Effector CD4-positive, alpha-beta T cell (primary cell): ENCODE results near the gene MYLK.
"Not testable (repeated sequence)": the region's sequence is repeated elsewhere in the genome, so short reads cannot be mapped to it uniquely, and the experiment has no call there.

ENCODE experiments used
- DNase-seq: peaks from one replicate; pipeline ENCODE4 v3.0.0-alpha.2; 2020

The MYLK gene

GRCh38 chr3:123741041-123741511, 143.1 kb downstream of the MYLK start:
- DNase-seq, result no peak

DNA sequence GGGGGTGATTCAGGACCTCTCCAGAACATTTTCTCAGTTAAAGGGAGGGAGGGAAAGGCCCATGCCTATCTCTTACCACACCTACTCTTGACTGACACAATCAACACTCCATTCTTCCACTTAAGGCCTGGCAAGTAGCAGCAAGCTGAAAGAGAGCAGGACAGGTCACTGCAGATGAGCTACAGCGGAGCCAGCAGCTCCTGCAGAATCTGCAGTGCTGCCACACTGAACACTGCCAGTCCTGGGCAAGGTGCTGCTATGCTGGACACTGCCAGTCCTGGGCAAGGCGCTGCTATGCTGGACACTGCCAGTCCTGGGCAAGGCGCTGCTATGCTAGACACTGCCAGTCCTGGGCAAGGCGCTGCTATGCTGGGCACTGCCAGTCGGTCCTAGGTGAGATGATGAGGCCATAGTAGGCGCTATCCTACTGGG, 143.7 kb downstream of the MYLK start:
- no peak for DNase-seq

DNA sequence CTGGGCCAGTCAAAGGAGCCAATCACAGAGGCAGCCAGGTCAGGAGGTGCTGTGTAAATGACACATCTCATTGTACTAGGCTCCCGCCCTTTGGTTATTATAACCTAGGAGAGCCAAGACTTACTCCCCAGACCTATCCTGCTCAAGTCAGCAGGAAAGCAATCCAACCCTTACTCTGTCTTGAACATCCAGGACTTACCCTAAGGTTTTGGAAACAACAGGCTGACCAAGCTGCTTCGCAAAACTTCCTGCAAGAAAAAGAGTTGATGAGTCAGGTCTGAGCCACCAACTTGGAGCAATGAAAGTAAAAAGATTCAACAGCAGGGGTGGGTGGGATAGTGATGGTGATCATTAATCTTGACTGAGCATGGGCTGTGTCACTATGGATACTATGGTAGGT, 144.4 kb downstream of the MYLK start:
- DNase-seq, result no peak

- DNase-seq, result no peak
These were observed 145.0 kb downstream of the MYLK start for GRCh38 chr3:123739106-123739505.

- not testable (repeated sequence) for DNase-seq
These were observed 145.6 kb downstream of the MYLK start for GRCh38 chr3:123738522-123738921.

DNA sequence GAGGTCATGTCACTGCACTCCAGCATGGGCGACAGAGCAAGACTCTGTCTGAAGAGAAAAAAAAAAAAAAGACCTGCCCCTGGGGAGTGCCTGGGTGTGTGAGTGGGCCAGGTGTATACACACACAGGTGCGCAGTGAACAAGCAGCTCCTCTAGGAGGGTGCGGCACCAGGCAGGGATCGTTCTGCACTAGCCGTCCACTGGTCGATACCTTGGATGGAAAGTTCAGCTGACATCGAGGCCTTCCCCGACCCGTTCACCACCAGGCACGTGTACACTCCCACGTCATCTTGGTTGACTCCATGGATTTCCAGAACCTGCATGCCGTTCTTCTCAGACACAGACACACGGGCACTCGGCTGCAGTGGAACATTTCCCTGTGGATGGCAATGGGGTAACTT, 147.0 kb downstream of the MYLK start:
- DNase-seq, result no peak

- DNase-seq, result no peak
These were observed 148.7 kb downstream of the MYLK start for GRCh38 chr3:123735456-123735855.

- DNase-seq, result no peak
These were observed 149.6 kb downstream of the MYLK start for GRCh38 chr3:123734527-123734902.

DNA sequence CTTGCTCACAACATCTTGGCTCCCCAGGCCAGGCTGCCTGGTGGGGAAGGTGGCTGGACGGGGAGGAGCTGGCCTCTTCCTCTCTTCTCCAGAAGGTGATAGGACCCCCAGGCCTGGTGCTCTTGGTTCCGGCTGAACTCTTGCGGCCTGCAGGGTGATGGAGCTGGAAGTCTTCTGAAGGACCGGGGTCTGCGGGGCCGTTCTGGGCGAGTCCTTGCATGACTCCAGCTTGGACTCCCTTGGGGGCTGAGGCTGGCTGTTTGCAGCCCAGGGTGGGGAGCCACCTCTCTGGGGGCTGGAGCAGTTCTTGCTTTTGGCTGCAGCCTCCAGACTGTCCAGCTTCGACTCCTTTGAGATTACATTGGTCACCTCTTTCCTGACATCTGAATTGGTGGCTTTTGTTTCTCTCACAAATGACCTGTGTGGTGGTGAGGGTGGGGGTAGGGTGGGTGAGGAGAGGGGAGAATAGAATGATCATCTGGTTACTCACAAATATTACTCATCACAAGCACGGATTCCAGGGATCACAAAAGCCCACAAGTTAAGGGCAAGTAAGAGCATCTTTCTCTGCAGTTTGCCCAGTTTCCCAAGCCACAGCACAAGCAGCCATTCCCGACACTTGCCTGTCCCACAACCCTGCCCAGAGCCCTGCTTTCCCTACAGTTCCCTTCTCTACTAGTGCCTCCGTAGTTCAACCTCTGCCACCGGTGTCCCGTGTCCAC, 150.2 kb downstream of the MYLK start:
- no peak for DNase-seq

DNA sequence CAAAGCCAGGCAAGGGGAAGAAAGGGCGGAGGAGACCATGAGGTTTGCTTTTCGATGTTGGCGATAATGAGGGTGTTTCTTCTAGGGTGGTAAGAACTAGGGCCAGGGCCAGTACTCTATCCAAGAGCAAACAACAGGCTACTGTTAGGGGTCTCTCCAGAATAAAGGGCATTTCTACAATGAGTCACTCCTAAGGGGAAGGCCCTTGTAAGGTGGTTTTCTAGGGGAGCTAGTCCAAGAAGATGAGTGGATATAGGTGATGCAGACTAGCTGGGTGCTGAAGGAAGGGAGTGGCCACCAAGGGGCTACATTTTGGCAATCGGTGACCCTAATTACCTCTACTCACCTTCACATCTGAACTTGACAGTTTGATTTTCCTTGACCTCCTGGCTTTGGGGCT, 150.8 kb downstream of the MYLK start:
- no peak for DNase-seq

DNA sequence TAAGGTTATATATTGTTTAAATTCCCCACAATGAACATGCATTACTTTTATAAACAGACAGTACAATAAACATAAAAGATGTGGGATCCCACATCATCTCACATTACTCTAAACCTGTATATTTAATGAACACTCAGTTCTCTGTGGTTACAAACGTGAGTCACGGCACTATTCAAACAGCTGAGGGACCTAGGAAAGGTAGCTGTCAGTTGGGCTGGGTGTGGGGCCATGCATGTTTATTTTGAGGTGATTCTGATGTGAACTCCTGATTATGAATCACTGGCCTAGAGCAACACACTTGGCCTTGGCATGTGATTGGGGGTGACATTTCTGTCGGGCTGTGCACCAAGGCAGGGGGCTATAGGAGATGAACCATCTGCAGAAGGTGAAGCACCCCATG, 151.7 kb downstream of the MYLK start:
- no peak for DNase-seq

GRCh38 chr3:123730829-123731228, 153.3 kb downstream of the MYLK start:
- DNase-seq, result no peak

DNA sequence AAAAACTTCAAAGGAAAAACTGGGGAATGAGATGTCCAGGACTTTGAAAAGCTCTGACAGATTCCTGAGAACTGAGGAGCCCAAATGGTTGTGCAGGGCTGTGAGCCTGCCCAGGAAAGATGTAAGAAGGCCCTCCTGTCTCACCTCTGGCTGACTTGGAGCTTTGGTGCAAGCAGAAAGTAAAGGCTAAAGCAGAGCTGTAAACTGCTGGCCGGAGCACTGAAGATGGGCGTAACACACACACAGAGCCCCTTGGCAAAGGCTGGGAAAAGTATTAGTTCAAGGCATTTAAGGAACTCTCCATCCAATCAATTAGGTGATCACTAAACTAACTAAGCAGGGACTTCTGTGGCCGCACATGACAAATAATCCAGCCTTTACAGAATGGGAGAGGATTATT, 155.1 kb downstream of the MYLK start:
- DNase-seq, result no peak

DNA sequence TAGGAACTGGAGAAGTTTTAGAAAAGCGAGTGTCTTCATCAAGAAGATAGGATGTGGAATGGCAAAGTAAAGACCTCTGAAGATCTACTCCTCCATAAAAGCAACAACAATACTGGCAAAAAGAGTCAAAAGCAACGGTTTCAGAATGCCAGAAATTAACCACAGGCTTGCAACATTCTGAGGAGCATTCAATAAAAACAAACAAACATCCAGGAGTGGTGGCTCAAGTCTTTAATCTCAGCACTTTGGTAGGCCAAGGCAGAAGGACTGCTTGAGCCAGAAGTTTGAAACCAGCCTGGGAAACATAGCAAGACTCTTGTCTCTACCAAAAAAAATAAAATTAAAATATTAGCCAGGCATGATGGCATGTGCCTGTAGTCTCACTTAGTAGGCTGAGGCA, 156.1 kb downstream of the MYLK start:
- no peak for DNase-seq

DNA sequence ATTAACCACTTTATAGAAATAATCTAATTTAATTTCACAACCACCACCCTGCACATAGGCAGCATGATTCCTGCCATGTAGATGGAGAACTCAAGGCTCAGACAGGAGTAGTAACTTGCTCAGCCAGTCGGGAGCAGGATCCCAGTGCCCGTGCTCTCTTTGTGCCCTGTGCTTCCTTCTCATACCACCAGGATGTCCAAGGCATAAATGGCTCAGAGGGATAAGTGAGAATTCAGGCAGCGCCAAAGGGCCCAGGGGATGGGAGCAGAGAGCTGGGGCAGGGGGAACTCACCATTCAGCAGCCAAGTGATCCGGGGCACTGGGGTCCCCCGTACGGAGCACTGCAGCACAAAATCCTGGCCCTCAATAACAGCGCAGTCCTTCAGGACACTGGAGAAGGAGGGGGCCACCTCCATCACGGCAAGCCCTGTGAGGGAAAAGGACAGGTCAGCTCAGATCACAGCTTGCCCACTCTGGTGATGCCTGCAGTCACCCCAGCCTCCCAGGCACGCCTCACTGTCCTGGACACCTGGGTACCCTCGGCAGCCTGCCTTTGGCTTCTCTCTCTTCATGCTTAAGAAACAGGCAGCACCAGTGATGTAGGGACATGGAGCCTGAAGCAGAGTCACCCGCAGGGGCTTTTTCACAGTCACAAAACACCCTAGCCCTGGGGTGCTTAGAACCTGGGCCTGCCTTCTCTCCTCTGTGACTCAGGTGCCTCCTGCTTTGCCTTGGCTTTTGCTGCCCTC, 158.3 kb downstream of the MYLK start:
- DNase-seq, result no peak

DNA sequence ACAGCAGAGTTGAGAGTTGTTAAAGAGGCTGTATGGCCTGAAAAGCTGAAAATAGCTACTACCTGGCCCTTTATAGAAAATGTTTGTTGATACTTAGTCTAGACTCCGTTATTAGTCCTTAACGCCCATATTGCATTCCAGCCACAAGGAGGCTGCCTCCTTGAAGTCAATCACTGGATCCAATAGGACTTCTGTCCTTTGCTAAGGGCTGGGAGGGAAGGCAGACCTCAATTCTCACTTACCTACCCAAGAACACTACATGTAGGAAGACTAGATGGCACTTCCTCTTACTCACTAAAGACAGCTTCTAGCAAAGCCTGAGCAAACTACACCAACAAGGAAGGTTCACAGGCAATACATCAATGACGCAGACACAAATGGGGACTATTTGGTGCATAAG, 159.8 kb downstream of the MYLK start:
- no peak for DNase-seq

DNA sequence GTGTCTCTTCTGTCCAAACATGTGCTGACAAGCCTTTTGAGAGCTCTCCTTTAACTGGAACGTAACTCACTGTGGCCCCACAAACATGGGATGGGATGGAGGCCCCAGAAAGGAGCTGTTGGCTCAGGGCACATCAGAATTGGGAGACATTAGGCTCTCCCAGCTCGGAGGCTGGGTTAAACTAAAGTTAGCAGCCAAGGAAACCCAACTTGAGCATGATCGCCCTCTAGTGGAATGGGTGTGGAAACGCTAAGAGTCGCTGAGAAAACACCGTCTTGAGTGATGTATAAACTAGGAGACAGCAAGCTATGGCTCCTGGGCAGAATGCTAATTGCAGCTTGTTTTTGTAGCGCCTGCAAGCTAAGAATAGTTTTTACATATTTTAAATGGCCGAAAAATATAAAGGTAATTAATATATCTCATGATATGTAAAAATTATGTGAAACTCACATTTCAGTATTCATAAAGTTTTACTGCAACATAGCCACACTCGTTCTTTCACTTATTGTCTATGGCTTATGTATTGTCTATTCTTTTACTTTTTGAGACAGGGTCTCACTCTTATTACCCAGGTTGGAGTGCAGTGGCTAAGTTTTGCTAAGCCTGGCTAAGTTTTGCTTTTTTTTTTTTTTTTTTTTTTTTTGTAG, 160.5 kb downstream of the MYLK start:
- DNase-seq, result no peak

GRCh38 chr3:123723070-123723469, 161.1 kb downstream of the MYLK start:
- no peak for DNase-seq

DNA sequence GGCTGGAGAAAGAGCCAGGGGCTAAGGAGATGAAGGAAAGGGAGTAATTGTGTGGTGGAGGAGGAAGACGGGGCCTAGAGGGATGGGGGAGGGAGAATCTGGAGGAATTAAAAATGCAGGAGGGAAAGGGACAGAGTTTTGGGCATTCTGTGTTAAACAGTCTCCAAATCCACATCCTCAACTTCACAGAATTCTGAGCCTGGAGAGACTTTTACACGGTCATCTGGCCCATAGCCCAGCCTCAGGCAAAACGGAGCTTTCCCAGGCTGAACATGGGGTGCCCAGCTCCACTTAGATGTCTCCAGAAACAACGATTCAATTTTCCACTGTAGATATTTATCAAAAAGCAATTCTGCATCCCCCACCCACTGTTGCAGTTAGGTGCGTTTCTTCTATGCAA, 161.7 kb downstream of the MYLK start:
- DNase-seq, result no peak

- no peak for DNase-seq
These were observed 162.1 kb downstream of the MYLK start for GRCh38 chr3:123722021-123722420.

DNA sequence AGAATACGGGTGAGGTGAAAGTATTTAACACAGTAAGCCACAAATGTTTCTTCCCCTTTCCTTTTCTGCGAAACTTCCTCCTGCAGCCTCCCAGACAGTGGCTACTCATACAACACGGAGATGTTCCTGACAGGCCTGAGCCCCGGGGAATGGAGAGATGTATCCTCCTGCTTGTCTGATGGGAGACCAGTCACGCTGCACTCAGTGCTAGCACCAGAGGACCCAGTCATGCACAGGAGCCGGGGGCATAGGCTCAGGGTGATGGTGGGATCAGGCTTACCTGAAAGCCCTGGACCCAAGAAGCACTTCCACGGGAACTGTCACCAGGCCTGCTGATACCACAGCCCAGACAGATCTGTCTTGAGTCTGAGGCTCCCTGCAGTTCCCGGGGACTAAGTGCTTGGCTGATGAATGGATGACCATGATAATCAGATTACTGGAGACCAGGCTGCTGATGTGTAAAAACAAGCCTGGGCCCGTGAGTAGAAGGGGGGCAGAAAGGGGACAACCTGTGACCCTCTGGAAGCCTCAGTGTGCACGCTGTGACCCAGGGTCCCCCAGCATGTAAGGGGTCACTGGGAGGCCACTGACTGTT, 162.9 kb downstream of the MYLK start:
- DNase-seq, result not testable (repeated sequence)

DNA sequence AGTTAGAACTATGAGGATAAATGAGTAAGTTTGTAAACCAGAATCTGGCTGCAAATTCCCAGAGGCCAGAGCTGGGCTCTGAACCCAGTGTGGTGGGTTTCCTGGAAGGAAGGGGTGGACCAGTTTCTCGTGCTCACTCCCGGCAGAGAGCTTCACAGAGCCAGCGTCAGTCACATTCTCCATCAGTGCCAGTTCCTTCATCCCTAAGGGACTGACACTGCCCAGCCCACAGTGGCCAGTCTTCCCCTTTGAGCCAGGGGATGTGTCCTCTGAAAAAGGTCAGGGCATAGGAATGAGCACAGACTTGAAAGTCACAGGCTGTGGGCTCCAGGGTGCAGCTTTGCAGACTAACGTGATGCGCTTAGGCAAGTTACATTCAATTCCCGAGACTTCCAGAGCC, 163.5 kb downstream of the MYLK start:
- DNase-seq, result no peak

DNA sequence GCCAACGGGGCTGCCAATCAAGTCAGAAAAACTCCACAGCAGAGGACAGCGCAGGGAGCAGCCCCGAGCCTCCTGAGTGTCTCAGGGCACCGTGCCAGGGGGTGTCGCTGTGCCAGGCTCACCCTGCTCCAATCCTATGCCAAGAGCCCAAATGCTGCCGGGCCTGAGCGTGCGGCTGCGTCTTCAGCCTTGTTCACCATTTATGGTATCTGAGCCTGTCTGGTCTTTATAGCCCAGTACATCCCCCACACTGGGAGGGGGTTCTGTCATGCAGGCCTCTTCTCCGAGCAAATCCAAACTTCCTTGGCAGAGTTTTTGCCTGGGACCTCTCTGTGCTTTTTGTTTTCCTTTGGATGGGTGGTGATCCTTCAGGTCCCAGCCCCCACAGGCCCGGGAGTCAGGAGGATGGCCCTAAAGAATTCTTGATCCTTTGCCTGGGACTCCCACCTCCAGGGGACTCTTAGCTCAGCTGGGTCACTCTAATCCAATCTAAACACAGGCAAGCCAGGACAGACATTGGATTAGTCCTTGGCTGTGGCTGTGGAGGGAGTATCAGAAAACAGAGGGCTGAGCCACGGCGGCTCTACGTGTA, 164.2 kb downstream of the MYLK start:
- no peak for DNase-seq
